Endothelial cell of umbilical vein (primary cell): ENCODE measurements around the gene KLHL1. TPM values are rescaled to one million over a fixed set of nuclear protein-coding genes. Genes with fewer than 3 reads are reported as not detected.

Experiments used
- BruUV-seq: library from RNA; stranded (reverse); fragments of 400-500 nt; replicated peaks from 2 replicates; lab custom pipeline; 2021; lab: Mats Ljungman, UMichigan
- CTCF ChIA-PET: fragments of 300-600, 350-600 bp; sonication (Branson Sonifier 250); formaldehyde crosslinking; loops from one replicate; lab custom pipeline; 2021; ENCODE audit warnings: antibody characterized with exemption, inconsistent platforms; lab: Charles Lee
- POLR2A ChIA-PET: fragments of 300-600, 350-600 bp; sonication (Branson Sonifier 250); formaldehyde crosslinking; loops from one replicate; lab custom pipeline; 2021; ENCODE audit warnings: antibody characterized with exemption, inconsistent platforms; lab: Charles Lee
- DNase-seq: peaks from one replicate; pipeline ENCODE4 v3.0.0-alpha.2; 2011; ENCODE audit warnings: low read depth, low spot score
- FAIRE-seq: peaks from 2 replicates; lab custom pipeline; 2011; peaks lifted over from hg19 to GRCh38; lab: Jason Lieb, UNC
- H2AFZ ChIP-seq: 2 replicates; pipeline ENCODE4 v1.6.0; 2012; ENCODE audit warnings: low read depth, low read length, control low read depth, inconsistent platforms
- H3K27ac ChIP-seq: 2 replicates; pipeline ENCODE4 v1.5.1; 2011; ENCODE audit warnings: low read depth, mild to moderate bottlenecking, control low read depth, low read length, moderate library complexity; ENCODE audit not compliant: insufficient read depth
- H3K27me3 ChIP-seq, 2 experiments: 2 replicates each; pipeline versions ENCODE4 v1.6.0 to v1.6.1; 2011; ENCODE audit warnings: low read length in 2 of 2, mixed read lengths in 1 of 2; ENCODE audit not compliant: control insufficient read depth in 2 of 2, insufficient read depth in 2 of 2
- H3K36me3 ChIP-seq, 2 experiments: 2 replicates in 1 of 2; 3 replicates in 1 of 2; pipeline ENCODE4 v1.5.1; 2011; ENCODE audit warnings: low read length in 2 of 2, mild to moderate bottlenecking in 1 of 2, moderate library complexity in 1 of 2; ENCODE audit not compliant: control insufficient read depth in 2 of 2, insufficient read depth in 2 of 2; ENCODE audit errors: extremely low read depth in 1 of 2
- H3K4me1 ChIP-seq: 3 replicates; pipeline ENCODE4 v1.5.1; 2011; ENCODE audit warnings: mild to moderate bottlenecking, low read length; ENCODE audit not compliant: control insufficient read depth, insufficient read depth; ENCODE audit errors: extremely low read depth
- H3K4me2 ChIP-seq: 2 replicates; pipeline ENCODE4 v1.6.1; 2011; ENCODE audit warnings: low read length, control low read depth, mixed read lengths; ENCODE audit not compliant: insufficient read depth
- H3K4me3 ChIP-seq, 3 experiments: fragments of 200-600 bp in 1 of 3; sonication (generic), shearing (Covaris generic) in 1 of 3; replicated peaks in 1 of 3; 2 replicates each; pipeline ENCODE4 v1.5.1; 2011 to 2016; ENCODE audit warnings: control low read depth in 3 of 3, low read length in 3 of 3, mild to moderate bottlenecking in 2 of 3, inconsistent platforms in 1 of 3, low read depth in 1 of 3, moderate library complexity in 1 of 3; ENCODE audit not compliant: insufficient read depth in 1 of 3
- H3K79me2 ChIP-seq: 2 replicates; pipeline ENCODE4 v1.6.0; 2012; ENCODE audit warnings: low read length, inconsistent platforms; ENCODE audit not compliant: control insufficient read depth, insufficient read depth
- H3K9ac ChIP-seq: replicated peaks from 2 replicates; pipeline ENCODE3; 2011; ENCODE audit warnings: low read length, control low read depth; ENCODE audit not compliant: insufficient read depth; ENCODE audit errors: extremely low read depth
- H3K9me1 ChIP-seq: replicated peaks from 3 replicates; pipeline ENCODE4 v1.6.0; 2011; ENCODE audit warnings: mild to moderate bottlenecking, low read length; ENCODE audit not compliant: control insufficient read depth, insufficient read depth; ENCODE audit errors: extremely low read depth
- H3K9me3 ChIP-seq: replicated peaks from 2 replicates; pipeline ENCODE4 v1.5.1; 2012; ENCODE audit warnings: low read length, inconsistent platforms; ENCODE audit not compliant: control insufficient read depth, insufficient read depth
- H4K20me1 ChIP-seq: replicated peaks from 2 replicates; pipeline ENCODE3; 2011; ENCODE audit warnings: mild to moderate bottlenecking, low read length; ENCODE audit not compliant: control insufficient read depth, insufficient read depth; ENCODE audit errors: extremely low read depth
- EZH2 ChIP-seq: IDR thresholded peaks from 2 replicates; pipeline ENCODE4 v1.6.1; 2012; ENCODE audit warnings: borderline replicate concordance, low read depth, mild to moderate bottlenecking, moderate library complexity, low read length, inconsistent platforms; ENCODE audit not compliant: severe bottlenecking
- FOS ChIP-seq: IDR thresholded peaks from 2 replicates; pipeline ENCODE4 v1.6.1; 2011; ENCODE audit warnings: mild to moderate bottlenecking, low read length, moderate library complexity, borderline replicate concordance; ENCODE audit not compliant: insufficient read depth
- GATA2 ChIP-seq: IDR thresholded peaks from 2 replicates; pipeline ENCODE4 v1.7.0; 2011; ENCODE audit warnings: low read depth, mild to moderate bottlenecking, moderate library complexity, mixed read lengths, low read length; ENCODE audit not compliant: insufficient read length, insufficient read depth
- JUN ChIP-seq: IDR thresholded peaks from 2 replicates; pipeline ENCODE4 v1.6.1; 2011; ENCODE audit warnings: borderline replicate concordance, low read depth; ENCODE audit not compliant: insufficient read length, insufficient read depth
- MYC ChIP-seq: IDR thresholded peaks from one replicate; pipeline ENCODE4 v1.6.1; 2011; ENCODE audit warnings: mild to moderate bottlenecking, low read depth, low read length
- POLR2A ChIP-seq: IDR thresholded peaks from 2 replicates; pipeline ENCODE4 v1.6.1; 2012; ENCODE audit warnings: low read depth, mild to moderate bottlenecking, control low read depth, low read length
- POLR2AphosphoS5 ChIP-seq: IDR thresholded peaks from 2 replicates; pipeline ENCODE4 v1.6.1; 2012; ENCODE audit warnings: low read depth, mild to moderate bottlenecking, control low read depth, low read length, moderate library complexity; ENCODE audit not compliant: insufficient read depth
- dilution Hi-C: fragments of 300-500 bp; cut with MboI; formaldehyde crosslinking; loops from one replicate; pipeline ENCODE4 v1.15.0; 2019; ENCODE audit warnings: low sequenced_read_pairs; ENCODE audit not compliant: extremely low pct_ligation_motif_present
- intact Hi-C: fragments of 100-400 bp; cut with micrococcal nuclease; formaldehyde crosslinking; loops from one replicate; pipeline ENCODE4 v1.10.0; 2022
- polyA plus RNA-seq, 4 experiments: library from polyadenylated mRNA; depleted of rRNA in 3 of 4; stranded (reverse) in 3 of 4; unstranded in 1 of 4; fragments of >200 nt; gene quantifications; 2 replicates each; pipeline versions ENCODE4 v1.2.1 to v1.2.3, GENCODE V29; 2011 to 2012; ENCODE audit warnings: missing spikeins in 1 of 4
- total RNA-seq: library from RNA; stranded (reverse); gene quantifications from 2 replicates; pipeline ENCODE4 v1.2.3, GENCODE V29; 2021
- TF ChIP-seq, protein P1 (sequence below): IDR thresholded peaks from 2 replicates; pipeline ENCODE4 v1.6.1; 2011; ENCODE audit not compliant: insufficient read depth, insufficient read length
- TF ChIP-seq, protein P2 (sequence below), 2 donors: IDR thresholded peaks; 1 replicate in 1 of 2; 2 replicates in 1 of 2; pipeline ENCODE4 v1.5.1; 2011; ENCODE audit warnings: low read length in 2 of 2, mild to moderate bottlenecking in 2 of 2, moderate library complexity in 2 of 2, control low read depth in 1 of 2, inconsistent platforms in 1 of 2, low read depth in 1 of 2; ENCODE audit not compliant: insufficient read depth in 1 of 2; ENCODE audit errors: extremely low read depth in 1 of 2

KLHL1 gene
- total and polyA plus RNA-seq, 2 donors (not counting 3 experiments of a cell fraction or from before 2014, with no cell fraction given), result not detected

DNA sequence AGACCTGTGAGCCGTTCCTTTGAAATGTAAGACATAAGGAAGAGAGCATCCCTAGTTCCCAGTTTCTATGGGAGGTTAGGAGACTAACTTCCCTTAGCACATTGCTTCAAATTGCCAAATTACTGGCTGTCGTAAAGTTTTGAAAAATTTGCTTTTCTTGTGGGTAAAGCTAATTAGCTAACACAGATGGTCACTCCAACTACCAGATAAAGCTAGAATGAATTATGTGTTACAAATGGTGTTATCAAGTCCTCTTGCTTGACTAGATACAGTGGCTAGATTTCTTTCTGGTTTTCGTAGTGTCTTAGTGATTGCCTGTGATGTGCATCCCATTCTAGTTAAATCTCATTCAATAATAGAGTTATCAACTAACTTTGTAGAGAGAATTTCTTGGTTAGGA is 417.3 kb downstream of the KLHL1 start:
- H2AFZ ChIP-seq, result no peak overlapping the region
- ChIA-PET CTCF (no interaction called here), POLR2A (no interaction called here)
- no peak overlapping the region for H3K4me3 ChIP-seq
- H3K9me1 ChIP-seq, result no peaks in the 10 kb centered on the region
- H3K9ac ChIP-seq, result no peak overlapping the region
- intact Hi-C loops (no loop called here), dilution Hi-C loops (no loop called here)
- no peaks in the 10 kb centered on the region for H3K9me3 ChIP-seq
- no peaks in the 10 kb centered on the region for H3K79me2 ChIP-seq
- BruUV-seq, result no TSS peak
- H4K20me1 ChIP-seq, result no peaks in the 10 kb centered on the region
- no peak for TF ChIP-seq JUN
- TF ChIP-seq, protein P1, sequence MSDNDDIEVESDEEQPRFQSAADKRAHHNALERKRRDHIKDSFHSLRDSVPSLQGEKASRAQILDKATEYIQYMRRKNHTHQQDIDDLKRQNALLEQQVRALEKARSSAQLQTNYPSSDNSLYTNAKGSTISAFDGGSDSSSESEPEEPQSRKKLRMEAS, result no peak
- TF ChIP-seq POLR2AphosphoS5, result no peak
- no peak for TF ChIP-seq FOS
- no peak for TF ChIP-seq EZH2
- DNase-seq, result no peak
- H3K27me3 ChIP-seq, result no peaks in the 10 kb centered on the region
- no peak for FAIRE-seq
- no peak overlapping the region for H3K4me2 ChIP-seq
- H3K27ac ChIP-seq, result no peak overlapping the region
- H3K4me1 ChIP-seq, result no peaks in the 10 kb centered on the region
- H3K36me3 ChIP-seq, result no peaks in the 10 kb centered on the region

DNA sequence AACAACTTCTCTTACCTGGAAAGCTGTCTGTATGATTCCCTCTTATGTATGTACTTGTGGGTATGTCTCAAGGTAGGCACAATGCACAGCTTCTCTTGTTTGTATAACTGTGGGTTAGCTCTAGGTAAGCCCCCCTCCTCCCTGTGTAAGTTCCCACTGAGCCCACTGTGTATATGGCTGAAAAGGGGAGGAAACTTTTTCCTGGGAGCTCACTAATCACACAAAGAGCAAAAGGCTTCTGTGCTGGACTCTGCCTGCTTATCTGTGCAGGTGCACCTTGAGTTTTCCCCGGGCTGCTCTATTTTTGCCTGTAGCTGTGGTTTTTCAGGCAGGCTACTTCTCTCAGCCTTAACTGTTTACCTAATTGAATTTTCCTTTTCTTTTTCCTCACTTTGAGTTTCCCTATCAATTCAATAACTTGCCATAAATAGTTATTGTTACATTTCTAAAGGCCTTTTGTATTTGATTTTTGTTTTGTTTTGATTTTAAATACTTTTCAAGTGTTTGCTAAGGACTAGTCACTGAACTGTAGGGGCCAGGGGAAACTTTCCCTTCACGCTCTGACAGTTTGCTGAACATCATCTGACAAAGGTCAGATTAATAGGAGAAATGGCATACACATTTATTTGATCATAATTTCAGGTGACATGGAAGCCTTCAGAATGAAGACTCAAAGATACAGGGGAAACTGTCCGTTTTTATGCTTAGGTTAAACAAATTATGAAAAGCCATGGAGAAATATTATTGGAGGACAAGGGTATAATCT is 424.1 kb downstream of the KLHL1 start:
- Histone ChIP-seq H3K4me2 (no peak overlapping the region), H3K79me2 (no peaks in the 10 kb centered on the region), H3K9ac (no peak overlapping the region), H3K9me3 (no peaks in the 10 kb centered on the region), H3K27me3 (no peaks in the 10 kb centered on the region), H3K4me3 (no peak overlapping the region), H3K27ac (no peak overlapping the region), H3K36me3 (no peaks in the 10 kb centered on the region), H3K4me1 (no peaks in the 10 kb centered on the region), H3K9me1 (no peaks in the 10 kb centered on the region), H2AFZ (no peak overlapping the region), H4K20me1 (no peaks in the 10 kb centered on the region)
- DNase-seq (no peak), FAIRE-seq (no peak)
- no TSS peak for BruUV-seq
- TF ChIP-seq JUN, result no peak
- TF ChIP-seq, protein P1, result no peak
- no peak for TF ChIP-seq FOS
- TF ChIP-seq, protein P2, sequence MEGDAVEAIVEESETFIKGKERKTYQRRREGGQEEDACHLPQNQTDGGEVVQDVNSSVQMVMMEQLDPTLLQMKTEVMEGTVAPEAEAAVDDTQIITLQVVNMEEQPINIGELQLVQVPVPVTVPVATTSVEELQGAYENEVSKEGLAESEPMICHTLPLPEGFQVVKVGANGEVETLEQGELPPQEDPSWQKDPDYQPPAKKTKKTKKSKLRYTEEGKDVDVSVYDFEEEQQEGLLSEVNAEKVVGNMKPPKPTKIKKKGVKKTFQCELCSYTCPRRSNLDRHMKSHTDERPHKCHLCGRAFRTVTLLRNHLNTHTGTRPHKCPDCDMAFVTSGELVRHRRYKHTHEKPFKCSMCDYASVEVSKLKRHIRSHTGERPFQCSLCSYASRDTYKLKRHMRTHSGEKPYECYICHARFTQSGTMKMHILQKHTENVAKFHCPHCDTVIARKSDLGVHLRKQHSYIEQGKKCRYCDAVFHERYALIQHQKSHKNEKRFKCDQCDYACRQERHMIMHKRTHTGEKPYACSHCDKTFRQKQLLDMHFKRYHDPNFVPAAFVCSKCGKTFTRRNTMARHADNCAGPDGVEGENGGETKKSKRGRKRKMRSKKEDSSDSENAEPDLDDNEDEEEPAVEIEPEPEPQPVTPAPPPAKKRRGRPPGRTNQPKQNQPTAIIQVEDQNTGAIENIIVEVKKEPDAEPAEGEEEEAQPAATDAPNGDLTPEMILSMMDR (IDR thresholded peaks at IDR 0.05; ENCODE audit: extremely low read depth in 1 of 2, insufficient read depth in 1 of 2, low read depth in 1 of 2, low read length in 2 of 2), result no peak
- TF ChIP-seq POLR2AphosphoS5, result no peak
- TF ChIP-seq EZH2, result no peak
- no peak for TF ChIP-seq GATA2
- no peak for TF ChIP-seq POLR2A
- TF ChIP-seq MYC, result no peak
- intact Hi-C loops, result no loop called here
- CTCF ChIA-PET, result no interaction called here
- dilution Hi-C loops, result no loop called here
- POLR2A ChIA-PET, result no interaction called here
